ENCODE measurements around the gene MRPL36.

DNA sequence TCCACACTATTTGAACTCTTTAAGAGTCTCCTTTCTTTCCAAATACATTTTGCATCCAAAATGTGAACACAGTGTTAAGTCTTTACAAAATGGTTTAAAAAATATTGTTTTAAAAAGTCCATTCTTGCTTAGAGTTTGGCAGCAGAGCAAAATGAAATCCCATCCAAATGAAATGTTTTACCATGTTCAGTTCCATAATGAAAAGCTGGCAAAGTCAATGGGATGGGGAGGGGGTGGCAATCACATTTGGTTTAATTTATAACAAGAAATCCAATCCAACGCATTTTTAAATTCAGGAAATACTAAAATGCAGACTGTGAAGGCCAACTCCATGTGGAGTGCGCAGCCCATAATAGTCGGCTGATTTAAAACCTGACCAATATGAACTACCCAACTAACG lies 39.4 kb downstream of the MRPL36 start:
- TF ChIP-seq HDGF (IDR thresholded peaks at IDR 0.05; ENCODE audit: borderline replicate concordance): no peak
- no peak for TF ChIP-seq BHLHE40 (IDR thresholded peaks at IDR 0.05; ENCODE audit: borderline replicate concordance)
- TF ChIP-seq ELF4 (IDR thresholded peaks at IDR 0.05): no peak
- TF ChIP-seq TARDBP (IDR thresholded peaks at IDR 0.05): no peak
- TF ChIP-seq ARNT (IDR thresholded peaks at IDR 0.05): no peak
- TF ChIP-seq NFRKB (IDR thresholded peaks at IDR 0.05): no peak
- no peak for TF ChIP-seq FOXM1 (IDR thresholded peaks at IDR 0.05; ENCODE audit: borderline replicate concordance)
- no peak for TF ChIP-seq SP1 (IDR thresholded peaks at IDR 0.05)
- no peak for TF ChIP-seq SUZ12 (IDR thresholded peaks at IDR 0.05)
- no peak for TF ChIP-seq L3MBTL2 (conservative IDR thresholded peaks at IDR 0.05)
- no peak for TF ChIP-seq ZNF384 (IDR thresholded peaks at IDR 0.05)
- TF ChIP-seq FOXK2 (IDR thresholded peaks at IDR 0.05): no peak
- TF ChIP-seq LEF1 (IDR thresholded peaks at IDR 0.05; ENCODE audit: borderline replicate concordance): no peak

Data from HEK293T (cell line).